Activated T-cell treated with anti-CD3 and anti-CD28 coated beads, Interleukin-2, amount 50 U/mL, for 1 hour (primary cell): ENCODE measurements around the gene VDR.
A peak's percentile ranks its signal among the peaks of the same experiment; 100 is the strongest.
"Not testable (repeated sequence)": the region's sequence is repeated elsewhere in the genome, so short reads cannot be mapped to it uniquely, and the experiment has no call there.

Experiments used
- DNase-seq: peaks from one replicate; pipeline ENCODE4 v3.0.0-alpha.2; 2020

VDR gene

DNA sequence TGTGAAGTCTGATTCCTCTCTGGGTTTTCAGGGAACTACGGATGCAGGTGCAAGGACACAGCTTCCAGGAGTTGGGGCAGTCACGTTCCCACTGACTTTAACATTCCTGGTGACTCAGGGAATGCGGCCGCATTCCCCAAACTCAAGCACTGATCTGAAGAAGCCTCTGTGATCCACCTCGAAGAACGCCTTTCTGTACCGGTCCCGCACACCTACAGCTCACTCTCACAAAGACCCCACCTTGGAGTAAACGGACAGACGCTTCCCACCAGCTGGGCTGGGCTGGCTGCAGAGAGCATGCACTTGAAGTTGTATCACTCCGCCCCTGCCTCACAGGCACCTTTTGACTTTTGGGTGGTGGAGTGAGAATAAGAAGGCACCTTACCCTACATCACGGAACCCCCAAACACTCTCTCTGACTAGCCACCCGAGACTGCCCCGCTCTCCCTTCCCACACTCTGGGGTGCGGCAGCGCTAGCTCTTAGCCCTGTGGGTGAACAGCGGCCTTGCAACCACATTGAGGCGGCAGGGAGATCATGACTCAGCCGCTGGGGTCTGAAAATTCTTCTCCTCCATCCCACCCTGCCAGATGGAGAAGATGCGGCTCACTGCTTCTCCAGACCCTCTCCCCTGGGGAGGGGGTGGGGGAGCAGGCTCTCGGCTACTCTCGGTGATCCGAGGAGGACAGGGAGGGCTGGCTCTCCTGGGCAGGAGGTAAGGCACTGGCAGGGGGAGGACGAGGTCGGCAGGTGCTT, 61.4 kb downstream of the VDR start:
- DNase-seq, result no peak

DNA sequence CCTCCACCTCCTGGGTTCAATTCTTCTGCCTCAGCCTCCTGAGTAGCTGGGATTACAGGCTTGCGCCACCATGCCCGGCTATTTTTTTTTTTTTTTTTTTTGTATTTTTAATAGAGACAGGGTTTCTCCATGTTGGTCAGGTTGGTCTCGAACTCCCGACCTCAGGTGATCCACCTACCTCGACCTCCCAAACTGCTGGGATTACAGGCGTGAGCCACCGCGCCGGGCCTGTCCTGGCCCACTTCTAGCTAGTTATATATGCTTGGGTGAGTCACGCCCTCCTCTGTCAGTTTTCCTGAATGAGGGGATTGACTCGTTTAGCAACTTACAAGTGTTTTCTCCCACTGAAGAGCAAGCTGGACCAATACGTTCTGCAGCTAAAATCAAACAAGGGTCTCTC, 62.3 kb downstream of the VDR start:
- DNase-seq, result not testable (repeated sequence)

DNA sequence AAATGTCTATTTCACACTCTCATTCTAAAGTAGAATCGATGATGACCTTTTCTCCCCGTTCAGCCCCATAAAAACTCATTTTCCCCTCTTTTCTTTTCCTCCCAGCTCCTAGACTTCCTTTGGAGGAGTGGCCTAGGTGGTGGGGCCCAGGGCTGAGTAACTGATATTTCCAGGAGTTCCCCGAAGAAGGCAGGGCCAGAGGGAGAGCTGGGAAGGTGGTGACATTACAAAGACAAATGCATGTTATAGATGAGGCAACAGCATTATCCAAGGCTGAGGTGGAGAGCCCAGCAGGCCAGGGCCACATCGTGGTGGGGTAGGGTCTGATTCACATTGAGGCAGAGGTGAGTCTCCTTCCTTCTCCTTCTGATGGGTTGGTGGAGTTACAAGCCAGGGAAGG, 62.9 kb downstream of the VDR start:
- no peak for DNase-seq

- no peak for DNase-seq
Measured at GRCh38 chr12:47841501-47841900, 63.3 kb downstream of the VDR start.

- no peak for DNase-seq
Measured at GRCh38 chr12:47840571-47840970, 64.2 kb downstream of the VDR start.

DNA sequence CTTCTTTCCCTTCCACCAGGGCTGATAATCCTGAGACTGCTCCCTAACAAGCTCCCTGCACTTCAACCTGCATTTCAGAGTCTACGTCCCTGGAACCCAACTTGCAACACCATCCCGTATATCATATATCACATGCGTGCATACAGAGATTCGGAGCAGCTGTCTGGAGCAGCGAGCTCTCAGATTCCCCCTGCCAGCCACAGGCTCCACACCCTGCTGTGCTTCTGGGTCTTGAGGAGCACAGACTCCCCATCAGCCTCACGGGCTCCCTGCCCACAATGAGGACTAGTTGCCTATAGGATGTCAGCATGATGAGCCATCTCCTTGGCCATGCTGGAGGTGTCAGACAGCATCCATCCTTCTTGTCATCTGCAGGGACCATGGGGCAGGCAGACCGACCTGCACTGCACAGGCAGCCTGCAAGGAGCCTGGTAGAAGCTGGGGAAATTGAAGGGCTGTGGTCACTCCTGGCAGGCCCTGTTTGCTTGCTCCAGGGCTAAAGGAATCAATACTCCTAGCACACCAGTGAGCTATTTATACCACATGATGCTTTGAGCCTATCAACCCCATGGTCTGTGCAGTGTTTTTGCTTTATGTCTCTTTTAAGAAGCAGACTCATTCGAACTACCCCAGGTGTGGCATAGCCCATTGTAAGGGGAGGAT, 65.4 kb downstream of the VDR start:
- DNase-seq, result no peak

DNA sequence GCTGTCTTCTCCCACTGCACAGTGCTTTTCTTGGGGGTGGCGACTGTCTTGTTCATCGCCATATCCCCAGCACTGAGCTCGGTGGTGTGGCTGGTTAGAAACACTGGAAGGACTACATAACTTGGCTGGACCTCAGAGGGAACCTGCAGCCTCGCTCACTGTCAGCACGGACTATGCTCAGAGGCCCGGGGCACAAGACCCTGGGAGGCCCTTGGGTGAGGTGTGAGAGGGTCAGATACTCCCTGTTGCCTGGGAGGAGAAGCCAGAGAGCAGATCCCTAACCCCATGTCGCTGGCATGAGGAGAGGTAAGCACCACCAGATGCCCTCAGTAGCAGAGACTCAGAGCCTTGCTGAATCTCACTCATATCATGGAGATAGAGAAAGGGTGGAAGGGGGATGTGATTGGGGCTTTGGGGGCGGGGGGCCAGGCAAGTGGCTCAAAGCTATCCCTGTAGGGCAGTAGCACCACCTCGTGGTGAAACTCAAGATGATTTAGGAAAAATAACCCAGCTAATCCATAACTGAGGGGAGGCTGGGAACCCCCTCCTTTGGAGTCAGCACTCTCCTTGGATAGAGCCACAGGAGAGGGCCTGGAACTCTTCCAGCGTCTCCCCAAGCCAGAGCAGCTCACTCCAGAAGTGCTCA, 66.4 kb downstream of the VDR start:
- peak; percentile 43 for DNase-seq

- DNase-seq, result peak; percentile 75
Measured at GRCh38 chr12:47837190-47838171, 67.3 kb downstream of the VDR start.

- DNase-seq, result no peak
Measured at GRCh38 chr12:47835831-47836155, 69.0 kb downstream of the VDR start.

DNA sequence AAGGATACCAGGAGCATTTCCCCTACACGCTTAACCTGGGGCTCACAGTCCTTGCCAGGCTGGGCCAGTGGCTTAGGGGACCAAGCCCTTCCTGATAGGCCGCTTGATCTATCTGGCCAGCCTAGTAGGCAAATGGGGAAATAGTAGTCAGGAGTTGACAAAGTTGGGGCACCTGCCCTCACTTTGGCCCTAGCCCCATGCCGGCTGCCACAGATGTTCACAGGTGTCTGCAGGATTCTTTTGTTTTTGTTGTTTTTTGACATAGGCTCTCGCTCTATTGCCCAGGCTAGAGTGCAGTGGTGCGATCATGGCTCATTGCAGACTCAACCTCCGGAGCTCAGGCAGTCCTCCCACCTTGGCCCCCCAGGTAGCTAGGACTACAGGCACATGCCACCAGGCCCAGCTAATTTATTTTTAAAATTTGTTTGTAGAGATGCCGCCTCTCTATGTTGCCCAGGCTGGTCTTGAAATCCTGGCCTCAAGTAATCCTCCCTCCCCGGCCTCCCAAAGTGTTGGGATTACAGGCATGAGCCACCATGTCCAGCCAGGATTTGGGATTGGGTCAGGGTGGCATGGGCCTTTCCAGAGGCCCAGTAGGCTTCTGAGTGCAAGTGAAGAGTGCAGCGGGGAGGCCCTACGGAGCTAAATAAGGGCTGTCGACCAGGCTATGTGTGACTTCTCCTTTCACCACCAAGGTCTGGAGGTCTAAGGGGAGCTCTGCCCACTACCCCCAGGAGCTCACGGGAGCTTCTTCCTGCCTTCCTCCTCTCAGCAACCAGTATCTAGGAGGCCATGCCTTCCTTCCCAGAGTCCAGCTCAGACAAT, 69.6 kb downstream of the VDR start:
- DNase-seq, result no peak

GRCh38 chr12:47834199-47834903, 70.4 kb downstream of the VDR start:
- no peak for DNase-seq

DNA sequence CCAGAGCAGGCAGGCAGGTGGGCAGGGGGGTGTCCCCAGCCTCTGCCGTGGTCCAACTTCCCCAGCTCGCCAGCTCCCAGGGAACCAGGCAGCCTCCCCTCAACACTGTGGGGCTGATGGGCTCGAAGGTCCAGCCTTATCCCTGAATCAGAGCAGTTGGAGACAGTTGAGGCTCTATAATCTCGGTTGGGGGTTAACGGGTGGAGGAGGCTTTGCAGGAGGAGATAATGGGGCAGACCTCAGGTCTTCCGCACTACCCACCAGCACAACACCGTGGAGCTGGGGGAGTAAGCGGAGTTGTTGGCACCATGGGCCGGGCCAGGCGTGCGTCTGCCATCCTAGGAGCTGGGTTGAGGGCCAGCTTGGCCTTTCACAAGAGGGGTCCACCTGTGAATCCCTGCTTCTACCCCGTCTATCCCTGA, 71.2 kb downstream of the VDR start:
- no peak for DNase-seq

DNA sequence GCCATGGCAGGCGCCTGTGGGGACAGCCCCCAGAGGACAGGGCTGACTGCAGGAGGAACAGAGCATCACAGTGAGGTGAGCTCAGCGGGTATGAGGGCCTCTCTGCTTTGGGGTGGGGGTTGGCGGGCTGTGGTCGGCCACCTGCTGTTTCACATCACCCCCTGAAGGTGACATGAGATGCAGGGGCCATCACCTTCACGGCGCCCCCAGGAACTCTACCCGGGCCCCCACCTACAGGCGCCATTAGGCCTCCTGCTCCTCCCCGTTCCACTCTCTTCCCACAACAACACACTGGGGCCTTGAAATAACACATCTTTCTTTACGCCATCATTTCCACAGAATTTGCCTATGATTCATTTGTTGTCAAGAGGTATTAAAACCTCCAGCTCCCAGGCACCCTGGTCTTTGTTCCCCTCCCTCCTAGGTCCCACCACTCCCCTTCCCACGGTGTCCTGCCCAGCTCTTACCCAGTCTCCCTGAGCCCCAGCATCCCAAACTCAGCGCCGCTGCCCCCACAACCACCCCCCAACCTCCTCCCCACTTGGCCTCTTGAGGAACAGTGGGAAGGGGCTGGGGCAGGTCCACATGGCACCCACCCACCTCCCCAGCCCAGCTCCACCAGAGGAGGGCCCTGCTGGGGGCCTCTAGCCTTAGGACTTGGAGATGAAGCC, 72.4 kb downstream of the VDR start:
- DNase-seq, result no peak

DNA sequence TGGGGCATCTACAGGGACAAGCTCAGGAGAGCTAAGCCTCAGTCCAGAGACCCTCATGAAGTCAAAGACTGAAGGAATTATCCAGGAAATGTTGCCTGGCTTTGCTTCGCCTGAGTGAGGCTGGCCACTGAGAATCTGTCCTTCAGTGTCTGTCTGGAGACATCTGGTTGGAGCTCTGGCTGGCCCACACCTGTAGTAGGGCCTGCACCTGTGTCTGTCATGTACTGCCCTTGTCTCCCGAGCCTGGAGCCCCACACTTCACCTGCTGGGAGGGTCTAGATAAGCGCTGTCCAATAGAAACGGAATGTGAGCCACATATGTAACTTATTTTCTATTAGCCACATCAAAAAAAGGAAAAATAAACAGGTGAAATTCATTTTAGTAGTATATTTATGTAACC, 75.2 kb downstream of the VDR start:
- no peak for DNase-seq

DNA sequence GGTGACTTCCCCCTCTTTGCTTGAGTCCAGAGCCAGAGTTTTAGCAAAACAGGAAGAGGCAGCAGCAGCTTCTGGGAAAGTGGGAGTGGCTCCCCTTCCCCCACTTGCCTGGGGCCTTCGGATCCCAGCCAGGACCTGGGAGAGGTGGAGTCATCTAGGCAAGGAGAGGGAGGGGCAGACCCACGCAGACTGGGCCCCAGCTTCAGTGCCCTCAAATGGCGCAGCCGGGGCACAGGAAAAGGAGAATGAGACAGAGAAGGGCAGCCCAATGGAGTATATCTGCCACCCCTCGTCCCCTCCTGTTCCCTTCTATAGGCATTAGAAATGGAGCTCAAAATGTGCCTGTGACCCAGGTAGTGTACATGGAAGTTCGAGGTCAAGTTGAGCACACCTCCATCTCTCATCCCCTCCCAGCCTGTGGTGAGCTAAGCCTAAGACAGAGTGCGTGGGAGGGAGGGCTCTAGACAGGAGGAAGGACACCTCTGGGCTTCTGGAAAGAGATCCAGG, 75.8 kb downstream of the VDR start:
- no peak for DNase-seq

DNA sequence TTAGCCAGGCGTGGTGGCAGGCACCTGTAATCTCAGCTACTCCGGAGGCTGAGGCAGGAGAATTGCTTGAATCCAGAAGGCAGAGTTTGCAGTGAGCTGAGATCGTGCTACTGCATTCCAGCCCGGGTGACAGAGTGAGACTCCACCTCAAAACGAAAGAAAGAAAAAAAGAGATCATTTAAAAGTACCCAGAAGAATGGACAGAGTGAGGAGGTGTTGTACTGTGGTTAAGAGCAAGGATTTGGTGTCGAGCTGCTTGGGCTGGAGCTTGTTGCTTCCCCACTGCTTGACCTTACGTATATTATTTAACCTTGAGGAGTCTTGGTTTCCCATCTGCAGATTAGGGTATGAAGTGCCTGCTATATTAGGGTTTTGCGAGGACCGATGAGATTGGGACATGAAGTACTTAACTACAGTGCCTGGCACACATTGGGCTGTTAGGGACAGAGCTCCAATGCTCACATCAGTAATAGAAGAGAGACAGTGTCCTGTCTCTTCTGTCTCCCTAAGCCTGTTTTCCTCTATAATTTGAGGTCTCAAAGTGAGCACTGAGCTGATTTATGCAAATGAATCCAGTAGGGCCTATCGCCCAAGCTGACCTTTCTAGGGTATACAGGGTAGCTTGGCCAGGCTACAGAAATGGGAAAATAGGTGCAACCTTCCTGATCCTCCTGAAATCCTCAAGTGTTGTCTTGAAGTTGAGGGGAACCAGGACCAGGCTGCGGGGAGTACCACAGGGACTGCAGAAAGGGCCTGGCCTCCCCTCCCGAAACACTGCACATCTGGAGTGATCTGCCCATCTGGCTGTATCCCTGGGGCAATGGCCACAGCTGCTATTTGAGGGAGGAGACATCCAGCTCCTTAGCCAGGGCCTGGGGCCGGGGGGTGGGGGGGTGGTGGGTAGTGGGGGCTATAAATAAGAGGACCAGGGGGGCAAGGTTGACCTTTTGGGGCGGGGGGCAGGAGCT, 76.5 kb downstream of the VDR start:
- DNase-seq, result no peak

GRCh38 chr12:47825173-47825639, 79.6 kb downstream of the VDR start:
- DNase-seq, result no peak

GRCh38 chr12:47824635-47825034, 80.2 kb downstream of the VDR start:
- DNase-seq, result no peak

GRCh38 chr12:47824198-47824597, 80.6 kb downstream of the VDR start:
- DNase-seq, result peak; percentile 53
